T-helper 17 cell (primary cell): Measurements from ENCODE around the gene EIF6. TPM values are rescaled to one million over a fixed set of nuclear protein-coding genes. Genes with fewer than 3 reads are reported as not detected.

Source experiments
- ATAC-seq: fragments of 150-1000 bp; cut with Tn5 transposase; 2 replicates; pipeline ENCODE4 v1.10.0; 2021; ENCODE audit warnings: mild to moderate bottlenecking, moderate library complexity
- DNase-seq, 3 donors: peaks; one replicate each; pipeline versions ENCODE4 v3.0.0 to v3.0.0-alpha.2; 2020 to 2021
- H3K9me3 ChIP-seq: one replicate; pipeline ENCODE4 v1.7.0; 2013; ENCODE audit warnings: low read length, mild to moderate bottlenecking; ENCODE audit not compliant: control insufficient read depth, poor library complexity, severe bottlenecking
- H3K27ac Mint-ChIP-seq: one replicate; pipeline ENCODE4 v1.8.0; 2022; ENCODE audit warnings: mild to moderate bottlenecking, moderate library complexity, mixed read lengths
- H3K27me3 Mint-ChIP-seq: one replicate; pipeline ENCODE4 v1.8.0; 2022; ENCODE audit warnings: mixed read lengths
- H3K36me3 Mint-ChIP-seq: one replicate; pipeline ENCODE4 v1.8.0; 2022; ENCODE audit warnings: low read depth, mixed read lengths
- H3K4me1 Mint-ChIP-seq: one replicate; pipeline ENCODE4 v1.8.0; 2022; ENCODE audit warnings: mild to moderate bottlenecking, mixed read lengths
- H3K4me3 Mint-ChIP-seq: one replicate; pipeline ENCODE4 v1.8.0; 2022; ENCODE audit warnings: mild to moderate bottlenecking, moderate library complexity, mixed read lengths
- total RNA-seq, 4 donors: library from RNA in 2 of 4; stranded (reverse) in 2 of 4; gene quantifications; one replicate each; pipeline ENCODE4 v1.2.3 and lab custom pipeline; 2022 to 2026

The EIF6 gene
- total RNA-seq, 2 donors from 2014 or later, result 39.4 to 43.6 TPM

DNA sequence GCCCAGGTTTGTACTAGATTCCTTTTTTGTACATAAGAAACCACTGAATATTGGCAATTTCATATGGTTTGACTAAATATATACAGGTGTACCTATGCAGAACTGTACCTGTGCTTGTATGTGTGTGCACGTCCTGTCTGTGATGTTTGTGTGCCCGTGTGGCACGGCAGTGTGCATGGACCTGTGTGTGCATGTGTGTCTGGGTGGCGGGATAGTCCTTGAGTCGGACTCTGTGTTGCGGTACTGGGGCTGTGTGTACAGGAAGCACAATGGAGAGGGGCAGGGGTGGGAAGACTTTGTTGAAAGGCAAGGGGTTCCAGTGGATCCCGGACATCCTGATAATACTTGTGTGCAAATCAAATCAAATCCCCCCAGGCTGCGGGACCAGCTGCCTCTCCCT, 11.1 kb upstream of the EIF6 start:
- peaks cover 32% of the 10 kb centered on the region for H3K27me3 Mint-ChIP-seq

DNA sequence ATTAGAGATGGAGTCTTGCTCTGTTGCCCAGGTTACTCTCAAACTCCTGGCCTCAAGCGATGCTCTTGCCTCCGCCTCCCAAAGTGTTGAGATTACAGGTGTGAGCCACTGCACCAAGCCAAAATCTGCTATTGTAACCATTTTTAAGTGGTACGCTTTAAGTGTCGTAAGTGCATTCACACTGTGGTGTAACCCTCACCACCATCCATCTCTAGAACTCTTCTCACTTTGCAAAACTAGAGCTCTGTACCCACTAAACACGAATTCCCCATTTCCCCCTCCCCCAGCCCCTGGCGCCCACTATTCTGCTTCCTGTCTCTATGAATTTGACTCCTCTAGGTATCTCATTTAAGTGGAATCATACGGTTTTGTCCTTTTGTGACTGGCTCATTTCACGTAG, 10.5 kb upstream of the EIF6 start:
- DNase-seq (no peak), ATAC-seq (no peak)
- H3K36me3 Mint-ChIP-seq, result no peaks in the 10 kb centered on the region
- no peak overlapping the region for H3K4me3 Mint-ChIP-seq
- no peak overlapping the region for H3K27ac Mint-ChIP-seq
- H3K4me1 Mint-ChIP-seq, result peaks cover 6% of the 10 kb centered on the region
- no peaks in the 10 kb centered on the region for H3K9me3 ChIP-seq
- H3K27me3 Mint-ChIP-seq, result peaks cover 32% of the 10 kb centered on the region

More for the DNA sequence above, 11.1 kb upstream of the EIF6 start:
- DNase-seq (no peak), ATAC-seq (no peak)
- Mint-ChIP-seq H3K36me3 (no peaks in the 10 kb centered on the region), H3K4me3 (no peak overlapping the region), H3K4me1 (peaks cover 6% of the 10 kb centered on the region), H3K27ac (no peak overlapping the region)
- no peaks in the 10 kb centered on the region for H3K9me3 ChIP-seq

DNA sequence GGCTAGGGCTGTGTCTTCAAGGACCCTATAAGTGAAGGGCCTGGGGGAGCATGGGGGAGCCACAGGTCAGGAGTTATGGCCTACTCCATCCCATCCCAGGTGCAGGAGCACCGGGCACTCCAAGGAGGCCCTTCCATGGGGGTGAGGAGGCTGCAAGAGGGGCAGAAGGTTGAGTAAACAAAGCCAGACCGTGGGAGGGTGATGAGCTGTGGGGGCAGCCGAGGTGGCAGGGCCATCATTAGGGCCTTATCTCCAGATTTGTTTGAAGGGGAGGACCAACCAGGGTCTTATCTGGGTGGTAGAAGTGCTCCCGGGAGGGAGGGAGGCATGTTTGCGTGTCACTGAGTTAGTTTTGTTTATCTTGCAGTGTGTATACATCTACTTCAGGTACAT, 9.7 kb upstream of the EIF6 start:
- ATAC-seq (no peak), DNase-seq (no peak)
- H3K4me3 Mint-ChIP-seq, result no peak overlapping the region
- no peak overlapping the region for H3K27ac Mint-ChIP-seq
- peaks cover 32% of the 10 kb centered on the region for H3K27me3 Mint-ChIP-seq
- H3K9me3 ChIP-seq, result no peaks in the 10 kb centered on the region
- H3K36me3 Mint-ChIP-seq, result no peaks in the 10 kb centered on the region
- peaks cover 2% of the 10 kb centered on the region for H3K4me1 Mint-ChIP-seq

DNA sequence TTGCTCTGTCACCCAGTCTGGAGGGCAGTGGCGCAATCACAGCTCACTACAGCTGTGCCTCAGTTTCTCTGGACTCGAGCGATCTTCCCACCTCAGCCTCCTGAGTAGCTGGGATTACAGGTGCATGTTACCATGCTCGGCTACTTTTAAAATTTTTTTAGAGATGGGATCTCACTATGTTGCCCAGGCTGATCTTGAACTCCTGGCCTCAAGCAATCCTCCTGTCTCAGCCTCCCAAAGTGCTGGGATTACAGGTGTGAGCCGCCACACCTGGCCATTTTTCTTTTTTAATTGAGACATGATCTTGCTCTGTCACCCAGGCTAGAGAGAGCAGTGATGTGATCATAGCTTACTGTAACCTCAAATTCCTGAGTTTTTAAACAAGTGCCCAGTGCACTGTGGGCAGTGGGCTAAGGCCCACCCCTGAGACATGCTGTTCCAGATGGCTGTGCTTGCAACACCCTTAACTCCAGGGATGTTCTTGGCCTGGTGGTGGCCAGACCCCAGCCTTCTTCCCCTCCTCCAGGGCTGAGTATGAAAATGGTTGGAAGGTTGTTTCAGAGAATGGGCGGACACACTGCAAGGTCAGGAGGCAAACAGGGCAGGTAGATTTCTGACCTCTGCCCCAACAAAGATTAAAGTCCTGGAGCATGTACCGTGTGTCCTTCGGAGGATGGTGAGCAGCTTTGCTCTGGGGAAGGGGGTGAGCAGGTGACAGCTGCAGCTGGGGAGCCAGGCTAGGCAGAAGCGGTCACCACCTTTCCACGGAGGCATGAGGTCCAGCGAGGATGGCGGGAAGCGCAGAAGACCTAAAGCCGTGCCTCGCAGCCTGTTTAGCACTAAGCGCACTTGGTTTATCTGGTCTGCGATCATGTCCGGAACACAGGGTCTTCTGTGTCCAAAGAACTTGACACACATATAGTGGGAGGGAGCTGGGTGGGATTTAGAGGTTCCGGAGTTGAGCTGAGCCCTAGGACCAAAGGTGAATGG, 9.0 kb upstream of the EIF6 start:
- H3K36me3 Mint-ChIP-seq, result no peaks in the 10 kb centered on the region
- DNase-seq (no peak), ATAC-seq (no peak)
- no peaks in the 10 kb centered on the region for H3K9me3 ChIP-seq
- H3K27ac Mint-ChIP-seq, result no peak overlapping the region
- peaks cover 2% of the 10 kb centered on the region for H3K4me1 Mint-ChIP-seq
- peaks cover 32% of the 10 kb centered on the region for H3K27me3 Mint-ChIP-seq
- H3K4me3 Mint-ChIP-seq, result no peak overlapping the region

DNA sequence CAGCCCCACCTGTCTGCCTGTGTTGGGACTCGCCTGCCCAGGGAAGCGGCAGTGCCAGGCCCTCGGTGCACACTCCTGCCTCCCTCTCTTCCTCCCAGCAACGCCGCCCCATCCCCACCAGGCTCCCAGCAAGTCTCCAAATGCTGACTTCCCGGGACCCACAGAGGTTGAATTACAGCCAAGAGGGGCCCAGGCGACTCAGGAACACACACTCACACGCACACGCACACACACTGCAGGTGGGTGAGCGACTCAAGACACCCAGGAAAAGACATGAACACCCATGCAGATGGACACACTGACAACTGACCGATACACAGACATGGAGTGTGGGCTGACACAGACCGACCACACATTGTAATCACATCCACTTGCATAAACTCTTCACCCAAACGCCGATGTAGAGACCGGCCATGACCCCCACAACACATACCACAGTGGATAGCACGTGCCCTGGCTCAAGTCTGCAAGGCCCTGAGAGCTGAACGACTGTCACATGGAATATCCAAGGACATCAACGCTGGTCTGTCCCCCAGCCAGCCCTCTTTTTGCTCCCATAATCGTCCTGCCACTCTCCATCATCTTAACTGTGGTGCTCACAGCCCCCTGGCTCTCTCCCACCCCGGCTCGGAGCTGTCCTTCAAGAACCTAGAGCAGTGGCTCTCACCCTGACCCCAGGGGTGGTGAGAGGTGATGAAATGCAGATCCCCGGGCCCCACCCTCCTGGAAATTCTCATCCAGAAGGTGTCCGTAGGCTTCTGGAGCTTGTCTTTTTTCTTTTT, 8.1 kb upstream of the EIF6 start:
- no peak overlapping the region for H3K27ac Mint-ChIP-seq
- no peak for DNase-seq
- no peak overlapping the region for H3K4me3 Mint-ChIP-seq
- peaks cover 32% of the 10 kb centered on the region for H3K27me3 Mint-ChIP-seq
- no peaks in the 10 kb centered on the region for H3K36me3 Mint-ChIP-seq
- no peak for ATAC-seq
- peaks cover 2% of the 10 kb centered on the region for H3K4me1 Mint-ChIP-seq
- H3K9me3 ChIP-seq, result no peaks in the 10 kb centered on the region

DNA sequence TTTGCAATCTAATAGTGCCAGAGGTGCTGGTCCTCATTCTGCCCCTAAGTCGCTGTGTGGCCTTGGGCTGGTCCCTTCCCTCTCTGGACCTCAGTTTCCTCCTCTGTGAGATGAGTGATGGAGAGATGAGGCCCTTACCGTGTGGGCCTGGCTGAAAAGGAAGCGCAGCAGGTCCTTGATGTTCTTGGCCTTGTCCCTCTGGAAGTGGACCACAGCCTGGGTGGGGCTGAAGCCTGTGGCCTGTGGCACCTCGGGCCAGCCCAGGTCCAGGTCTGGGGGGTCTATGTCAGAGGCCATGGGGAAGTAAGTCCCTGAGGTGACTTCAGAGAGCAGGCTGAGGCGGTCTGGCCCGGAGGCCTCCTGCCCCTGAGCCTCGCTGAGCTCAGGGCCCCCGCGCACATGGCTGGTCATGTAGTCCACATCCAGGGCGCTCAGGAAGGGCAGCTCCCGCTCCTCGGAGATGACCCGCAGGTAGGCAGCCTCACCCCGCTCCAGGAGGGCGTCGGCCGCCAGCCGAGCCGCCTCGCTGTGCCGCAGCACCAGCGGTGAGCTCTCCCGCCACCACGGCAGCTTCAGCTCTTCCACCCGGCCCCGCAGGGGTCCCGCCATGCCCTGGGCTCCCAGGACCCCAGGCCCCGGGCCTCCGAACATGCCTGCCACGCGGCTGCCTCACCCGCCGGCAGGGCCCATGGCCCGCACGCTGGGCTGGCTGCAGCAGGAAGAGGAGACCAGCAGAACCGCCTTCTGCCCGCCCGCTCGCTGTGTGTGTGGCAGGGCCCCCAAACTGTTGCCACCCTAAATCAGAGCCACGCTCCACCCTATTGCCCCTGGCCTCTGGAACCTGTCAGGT, 7.3 kb upstream of the EIF6 start, which contains the start of gene FAM83C:
TSS of gene FAM83C (minus strand) at position 772 of the 850 bp plus-strand sequence. CDS start at position 651, 121 bp downstream.
- DNase-seq (no peak), ATAC-seq (no peak)
- H3K36me3 Mint-ChIP-seq, result no peaks in the 10 kb centered on the region
- H3K27ac Mint-ChIP-seq, result no peak within 1 kb of the TSS
- peaks cover 32% of the 10 kb centered on the region for H3K27me3 Mint-ChIP-seq
- peaks cover 2% of the 10 kb centered on the region for H3K4me1 Mint-ChIP-seq
- H3K4me3 Mint-ChIP-seq, result no peak within 1 kb of the TSS
- H3K9me3 ChIP-seq, result no peaks in the 10 kb centered on the region

DNA sequence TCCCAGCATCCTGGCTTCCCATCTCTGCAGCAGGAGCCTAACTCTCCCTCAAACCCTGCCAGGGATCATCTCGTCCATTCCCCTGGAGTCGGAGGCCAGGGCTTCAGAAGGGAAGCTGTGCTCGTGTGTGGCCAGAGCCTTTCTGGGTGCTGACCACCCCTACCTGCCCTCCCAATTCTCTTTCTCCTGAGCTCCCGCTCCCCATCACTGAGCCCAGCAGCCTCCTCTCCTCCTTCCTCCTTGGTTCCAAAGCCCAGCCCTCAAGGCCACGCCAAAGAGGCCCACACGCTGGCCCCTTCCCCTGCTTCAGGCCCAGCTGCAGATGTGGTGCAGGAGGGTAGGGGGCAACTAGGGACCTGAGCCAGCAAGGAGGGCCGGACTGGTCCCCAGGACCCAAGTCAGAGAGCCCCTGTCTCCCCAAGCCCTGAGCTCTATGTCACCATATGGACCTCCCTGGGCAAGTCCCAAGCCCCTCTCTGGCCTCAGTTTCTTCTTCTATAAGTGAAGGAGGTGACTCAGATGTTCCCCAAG, 6.4 kb upstream of the EIF6 start:
- DNase-seq, result no peak
- H3K9me3 ChIP-seq, result no peaks in the 10 kb centered on the region
- ATAC-seq, result no peak
- Mint-ChIP-seq H3K27ac (no peak overlapping the region), H3K4me3 (no peak overlapping the region), H3K4me1 (peaks cover 2% of the 10 kb centered on the region), H3K27me3 (peaks cover 26% of the 10 kb centered on the region), H3K36me3 (no peaks in the 10 kb centered on the region)

DNA sequence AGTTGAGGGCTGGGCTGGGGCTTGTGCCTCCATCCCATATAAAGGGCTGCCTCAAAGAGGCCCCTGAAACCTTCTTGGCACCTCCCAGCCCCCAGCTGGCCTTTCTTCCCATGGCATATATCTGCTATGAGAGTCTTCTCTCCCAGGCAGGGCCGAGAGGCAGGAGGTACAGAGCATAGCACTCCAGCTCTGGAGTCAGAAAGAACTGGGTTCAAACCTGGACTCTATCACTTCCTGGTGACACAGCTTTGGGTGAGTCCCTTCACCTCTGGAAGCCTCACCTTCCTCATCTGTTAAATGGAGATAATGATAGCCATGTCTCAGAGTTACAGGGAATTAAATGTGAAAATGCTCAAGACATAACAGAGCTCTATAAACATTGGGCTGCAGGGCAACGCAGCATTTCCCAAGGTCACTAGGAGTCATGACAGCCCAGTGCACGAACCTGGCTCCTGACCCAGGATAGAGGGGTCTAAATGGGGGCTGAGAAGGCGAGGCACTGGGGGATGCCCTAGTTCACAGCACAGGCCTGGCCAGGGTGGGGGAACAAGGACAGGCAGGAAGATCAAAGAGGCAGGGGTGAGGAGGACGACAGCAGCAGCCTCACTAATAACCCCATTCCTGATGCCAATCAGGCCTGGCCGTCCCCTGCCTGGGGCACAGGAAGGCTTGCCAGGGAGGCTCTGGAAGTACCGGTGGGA, 5.8 kb upstream of the EIF6 start:
- Mint-ChIP-seq H3K4me1 (peaks cover 2% of the 10 kb centered on the region), H3K36me3 (no peaks in the 10 kb centered on the region), H3K27ac (peak overlapping the region; percentile 63), H3K4me3 (peak overlapping the region; percentile 47), H3K27me3 (peaks cover 20% of the 10 kb centered on the region)
- DNase-seq (no peak), ATAC-seq (no peak)
- H3K9me3 ChIP-seq, result no peaks in the 10 kb centered on the region

DNA sequence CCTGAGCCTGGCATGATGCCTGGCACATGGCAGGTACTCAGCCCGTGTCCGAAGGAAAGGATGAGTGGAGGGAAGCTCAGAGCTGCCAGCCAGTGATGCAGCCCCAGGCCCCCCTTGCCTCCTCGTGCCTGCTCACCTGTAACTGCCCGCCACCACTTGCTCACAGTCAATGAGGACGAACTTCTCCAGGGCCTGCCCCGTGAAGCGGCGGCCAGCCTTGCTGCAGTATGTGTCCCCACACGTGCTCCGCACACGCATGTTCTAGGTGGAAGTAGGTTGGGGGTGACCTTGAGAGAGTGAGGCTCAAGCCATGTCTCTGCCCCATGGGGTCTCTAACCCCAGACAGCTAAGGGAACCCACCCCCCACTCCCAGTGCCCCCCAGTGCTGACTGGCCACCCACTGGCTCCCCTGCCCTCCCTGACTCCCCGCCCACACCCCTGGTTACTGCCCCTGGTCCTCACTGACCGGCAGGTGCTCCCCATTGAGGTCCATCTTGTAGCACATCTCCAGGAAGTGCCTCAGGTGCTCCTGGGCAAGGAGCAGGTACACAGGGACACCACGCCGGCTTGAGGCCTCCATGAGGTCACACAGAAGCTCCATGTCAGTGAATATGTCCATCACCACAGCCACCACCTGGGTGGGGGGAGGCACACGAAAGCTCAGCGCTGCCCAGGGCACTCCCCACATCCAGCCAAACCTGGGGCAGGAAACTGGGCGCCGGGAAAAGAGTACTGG, 3.9 kb upstream of the EIF6 start:
- DNase-seq, result no peak
- Mint-ChIP-seq H3K4me3 (no peak overlapping the region), H3K27ac (no peak overlapping the region), H3K36me3 (peaks cover 2% of the 10 kb centered on the region), H3K27me3 (peaks cover 17% of the 10 kb centered on the region), H3K4me1 (peaks cover 11% of the 10 kb centered on the region)
- no peaks in the 10 kb centered on the region for H3K9me3 ChIP-seq
- ATAC-seq, result no peak

DNA sequence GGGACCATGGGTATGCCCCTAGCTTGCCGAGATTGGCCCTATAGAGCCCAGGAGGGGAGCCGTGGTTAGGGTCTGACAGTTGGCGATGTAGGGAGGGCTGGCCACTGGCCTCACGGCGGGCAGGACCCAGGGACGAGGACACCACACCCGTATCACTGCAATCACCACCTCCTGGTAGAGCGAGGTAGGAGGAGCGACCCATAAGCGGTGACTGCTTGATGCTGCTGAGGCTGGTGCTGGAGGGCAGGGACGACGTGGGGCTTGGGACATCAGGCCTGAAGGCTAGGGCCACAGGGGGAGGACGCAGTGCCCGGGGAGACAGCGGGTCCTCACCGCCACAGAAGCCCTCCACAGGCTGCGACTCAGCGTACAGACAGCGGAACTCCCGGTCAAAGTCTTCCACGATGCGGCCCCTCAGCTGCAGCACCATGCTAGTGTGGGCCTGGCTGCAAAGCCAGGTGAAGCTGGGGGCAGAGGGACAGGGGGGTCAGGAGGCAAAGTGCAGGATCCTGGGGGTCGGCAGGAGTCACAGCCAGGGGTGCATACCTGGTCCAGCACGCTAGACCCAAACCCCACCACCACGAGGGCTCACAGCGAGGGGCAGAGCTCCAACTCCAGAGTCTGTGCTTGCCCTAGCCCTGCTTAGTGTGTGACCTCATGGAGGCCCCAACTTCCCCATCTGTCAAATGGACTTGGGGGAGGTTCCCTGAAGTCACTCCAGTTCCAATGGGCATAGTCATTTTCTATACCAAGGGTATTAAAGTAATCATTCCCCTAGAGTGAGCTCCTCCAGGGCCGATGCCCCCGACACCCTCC, 3.1 kb upstream of the EIF6 start:
- Mint-ChIP-seq H3K4me1 (peaks cover 14% of the 10 kb centered on the region), H3K27me3 (peaks cover 9% of the 10 kb centered on the region), H3K36me3 (peaks cover 2% of the 10 kb centered on the region), H3K27ac (no peak overlapping the region), H3K4me3 (no peak overlapping the region)
- H3K9me3 ChIP-seq, result no peaks in the 10 kb centered on the region
- DNase-seq (no peak), ATAC-seq (no peak)

DNA sequence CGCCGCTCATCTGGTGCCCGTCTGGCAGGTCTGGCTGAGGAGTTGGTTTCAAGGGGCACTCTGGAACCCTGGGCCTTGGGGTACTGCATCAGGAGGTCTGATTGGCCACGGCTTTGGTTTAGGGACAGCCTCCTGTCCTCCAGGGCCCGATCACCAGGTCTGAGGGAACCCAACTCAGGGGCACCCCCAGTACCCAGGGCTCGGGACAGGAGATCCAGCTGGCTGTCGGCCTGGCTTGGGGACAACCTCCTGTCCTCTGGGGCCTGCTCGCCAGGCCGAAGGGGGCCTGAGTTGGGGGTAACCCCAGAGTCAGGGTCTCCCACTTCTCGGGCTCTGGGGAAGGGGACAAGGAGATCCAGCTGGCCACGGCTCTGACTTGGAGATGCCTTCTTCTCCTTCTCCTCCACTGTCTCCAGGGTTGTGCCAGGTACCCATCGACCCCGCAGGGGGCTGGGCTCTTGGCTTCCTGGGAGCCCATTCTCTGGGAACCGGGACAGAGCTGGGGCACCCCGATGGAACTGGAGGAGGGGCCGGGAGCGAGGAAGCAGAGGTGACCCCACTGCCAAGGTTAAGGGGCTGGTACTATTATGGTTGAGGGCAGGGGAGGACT, 2.4 kb upstream of the EIF6 start:
- Mint-ChIP-seq H3K27me3 (peaks cover 5% of the 10 kb centered on the region), H3K4me3 (no peak overlapping the region), H3K36me3 (peaks cover 2% of the 10 kb centered on the region), H3K27ac (no peak overlapping the region), H3K4me1 (peaks cover 17% of the 10 kb centered on the region)
- DNase-seq (no peak), ATAC-seq (no peak)
- H3K9me3 ChIP-seq, result no peaks in the 10 kb centered on the region
